K562 (cell line): ENCODE measurements around the gene NAT10. TPM values are rescaled to one million over a fixed set of nuclear protein-coding genes. Genes with fewer than 3 reads are reported as not detected.
A peak's percentile ranks its signal among the peaks of the same experiment; 100 is the strongest.

Experiments used
- ATAC-seq: fragments of 200-7000 bp; cut with Tn5 transposase; 3 replicates; pipeline ENCODE4 v1.9.1; 2020; ENCODE audit warnings: moderate library complexity
- BruUV-seq: library from RNA; stranded (reverse); fragments of 400-500 nt; replicated peaks from 2 replicates; lab custom pipeline; 2021; lab: Mats Ljungman, UMichigan
- CTCF ChIA-PET: fragments of 300-600 bp; formaldehyde crosslinking; extraction: SDS; loops from one replicate; lab custom pipeline; 2021; ENCODE audit warnings: low intra/inter-chr PET ratio; lab: Yijun Ruan, JAX
- POLR2A ChIA-PET: fragments of 300-600, 350-650 bp; sonication (Branson Sonifier 250); formaldehyde crosslinking; extraction: SDS; loops from one replicate; lab custom pipeline; 2021; ENCODE audit warnings: antibody characterized with exemption, inconsistent platforms; lab: Yijun Ruan, JAX
- DNase-seq, 4 experiments: peaks; one replicate each; pipeline versions ENCODE4 v3.0.0 to v3.0.0-alpha.2; 2011 to 2018; ENCODE audit warnings: low spot score in 3 of 4, mixed read lengths in 3 of 4; ENCODE audit errors: extremely low read depth in 1 of 4
- FAIRE-seq: peaks from 2 replicates; lab custom pipeline; 2011; peaks lifted over from hg19 to GRCh38; lab: Jason Lieb, UNC
- H2AFZ ChIP-seq: 2 replicates; pipeline ENCODE4 v1.6.0; 2011; ENCODE audit warnings: low read depth, low read length, control low read depth, inconsistent platforms
- H3K27ac ChIP-seq: fragments of 200-600 bp; 3 replicates; pipeline ENCODE4 v1.8.0; 2011; ENCODE audit warnings: low read depth, mild to moderate bottlenecking, control low read depth, inconsistent platforms, low read length, moderate library complexity, mixed read lengths; ENCODE audit errors: extremely low read depth
- H3K27me3 ChIP-seq, 2 experiments: fragments of 300-600 bp in 1 of 2; 2 replicates in 1 of 2; 3 replicates in 1 of 2; pipeline versions ENCODE4 v1.6.0 to v1.8.0; 2011; ENCODE audit warnings: inconsistent platforms in 2 of 2, low read length in 2 of 2, mild to moderate bottlenecking in 1 of 2, mixed read lengths in 1 of 2, moderate library complexity in 1 of 2; ENCODE audit not compliant: control insufficient read depth in 2 of 2, insufficient read depth in 2 of 2
- H3K36me3 ChIP-seq: fragments of 300-600 bp; 3 replicates; pipeline ENCODE4 v1.8.0; 2011; ENCODE audit warnings: mild to moderate bottlenecking, low read length, inconsistent platforms; ENCODE audit not compliant: control insufficient read depth, insufficient read depth
- H3K4me1 ChIP-seq, 2 experiments: fragments of 200-600 bp in 1 of 2; replicated peaks in 1 of 2; 2 replicates in 1 of 2; 3 replicates in 1 of 2; pipeline versions ENCODE4 v1.5.1 to v1.8.0; 2011; ENCODE audit warnings: inconsistent platforms in 2 of 2, low read length in 2 of 2, mild to moderate bottlenecking in 1 of 2, mixed read lengths in 1 of 2, moderate library complexity in 1 of 2; ENCODE audit not compliant: control insufficient read depth in 2 of 2, insufficient read depth in 2 of 2
- H3K4me2 ChIP-seq: 2 replicates; pipeline ENCODE4 v1.6.1; 2011; ENCODE audit warnings: low read length, control low read depth, inconsistent platforms, mixed read lengths; ENCODE audit not compliant: insufficient read depth
- H3K4me3 ChIP-seq: fragments of 200-600 bp; sonication (generic), shearing (Covaris generic); 2 replicates; pipeline ENCODE4 v1.5.1; 2016; ENCODE audit warnings: control low read depth, inconsistent platforms
- H3K79me2 ChIP-seq: fragments of 200-600 bp; 3 replicates; pipeline ENCODE4 v1.8.0; 2011; ENCODE audit warnings: low read length, inconsistent platforms; ENCODE audit not compliant: control insufficient read depth, insufficient read depth
- H3K9ac ChIP-seq, 2 experiments: 2 replicates each; pipeline versions ENCODE4 v1.6.0 to v1.6.1; 2011; ENCODE audit warnings: low read depth in 2 of 2, low read length in 2 of 2, control low read depth in 1 of 2, inconsistent platforms in 1 of 2, mild to moderate bottlenecking in 1 of 2, mixed read lengths in 1 of 2; ENCODE audit not compliant: insufficient read depth in 1 of 2
- H3K9me1 ChIP-seq: one replicate; pipeline ENCODE4 v1.6.0; 2011; ENCODE audit warnings: inconsistent platforms, mild to moderate bottlenecking, low read length, moderate library complexity; ENCODE audit not compliant: control insufficient read depth, insufficient read depth
- H3K9me3 ChIP-seq: replicated peaks from 2 replicates; pipeline ENCODE4 v1.5.1; 2011; ENCODE audit warnings: low read depth, low read length, inconsistent platforms; ENCODE audit not compliant: control insufficient read depth, insufficient read depth
- H4K20me1 ChIP-seq: replicated peaks from 2 replicates; pipeline ENCODE4 v1.6.1; 2011; ENCODE audit warnings: low read length, inconsistent platforms, mixed read lengths; ENCODE audit not compliant: control insufficient read depth, insufficient read depth
- CUX1 ChIP-seq: fragments of 200-800 bp; sonication (Bioruptor generic); IDR thresholded peaks from 2 replicates; pipeline ENCODE4 v1.6.1; 2016; ENCODE audit warnings: missing genetic modification characterization, missing compliant biosample characterization
- HNRNPK ChIP-seq: fragments of 200-400 bp; formaldehyde crosslinking; IDR thresholded peaks from one replicate; pipeline ENCODE4 v1.6.1; 2018; ENCODE audit warnings: mild to moderate bottlenecking, low read depth, low read length; ENCODE audit not compliant: poor library complexity, severe bottlenecking
- WGBS: fragments of 100-300 bp; shearing (Covaris generic); methylation state at CpG from one replicate; pipeline ENCODE4 v1.1.6; 2016; ENCODE audit warnings: low coverage, mixed read lengths; ENCODE audit not compliant: insufficient coverage; ENCODE audit errors: missing lambda C conversion rate; 5-methylcytosine and 5-hydroxymethylcytosine counted together
- in situ Hi-C: fragments of 300-500 bp; cut with MboI; formaldehyde crosslinking; loops from 4 replicates; pipeline ENCODE4 v1.15.0; 2018; ENCODE audit warnings: inconsistent platforms, mixed read lengths
- intact Hi-C: fragments of 100-400 bp; cut with micrococcal nuclease; formaldehyde crosslinking; loops from 2 replicates; pipeline ENCODE4 v1.14.2; 2022
- polyA plus RNA-seq, 8 experiments: library from polyadenylated mRNA; depleted of rRNA in 4 of 8; stranded (reverse) in 5 of 8; unstranded in 3 of 8; fragments of >200 nt; fragmentation: Nextera tagmentation in 2 of 8; fragmentation: Illumina TruSeq in 1 of 8; extraction: Ambion mirVana in 2 of 8; extraction: Trizol in 1 of 8; gene quantifications; 2 replicates each; pipeline versions ENCODE4 v1.2.1 to v1.2.3, GENCODE V29; 2011 to 2014; ENCODE audit warnings: inconsistent platforms in 1 of 8, missing spikeins in 1 of 8
- total RNA-seq, 7 experiments: library from RNA; depleted of rRNA in 6 of 7; stranded (reverse); fragments of >200 nt in 6 of 7; fragmentation: Illumina TruSeq in 2 of 7; extraction: Trizol in 2 of 7; gene quantifications; 2 replicates each; pipeline versions ENCODE4 v1.2.1 to v1.2.3, GENCODE V29; 2011 to 2021; ENCODE audit warnings: low replicate concordance in 1 of 7

Gene NAT10
- total and polyA plus RNA-seq, 9 of the 15 experiments (the other 6 are each of a cell fraction or from before 2014, with no cell fraction given): 55.4 to 125 (median 86.3) TPM

- 0% methylated on average over 2 of the region's 2 CpGs for WGBS
- DNase-seq (no peak), ATAC-seq (no peak), FAIRE-seq (no peak)
- Histone ChIP-seq H3K4me3 (no peak overlapping the region), H3K4me1 (no peaks in the 10 kb centered on the region), H3K4me2 (no peak overlapping the region), H3K27ac (no peak overlapping the region), H3K79me2 (no peaks in the 10 kb centered on the region), H3K9ac (no peak overlapping the region), H3K9me1 (no peaks in the 10 kb centered on the region), H3K36me3 (no peaks in the 10 kb centered on the region), H4K20me1 (peaks cover 3% of the 10 kb centered on the region; the same call in 1 of the 2 replicates), H3K27me3 (peaks cover 32 to 69% of the 10 kb centered on the region in 2 experiments; a peak in 4 of 5 replicates), H3K9me3 (no peaks in the 10 kb centered on the region), H2AFZ (no peak overlapping the region)
- ChIA-PET CTCF (no interaction called here), POLR2A (interaction anchor here (1.6 kb wide), 1 partner anchor 9 kb away, joined by 6 read pairs; no protein-coding TSS in a partner anchor)
- intact Hi-C loops (no loop called here), in situ Hi-C loops (no loop called here)
- no TSS peak for BruUV-seq
- TF ChIP-seq HNRNPK (peak; percentile 17), CUX1 (no peak)
Observed at GRCh38 chr11:34182425-34182824, 77.0 kb downstream of the NAT10 start.
